GM08714 (cell line): Measurements from ENCODE around the gene HCN1.
"Not testable (repeated sequence)": the region's sequence is repeated elsewhere in the genome, so short reads cannot be mapped to it uniquely, and the experiment has no call there.

Source experiments
- H3K4me3 ChIP-seq: fragments of 200-500 bp; sonication (Bioruptor generic); 2 replicates; pipeline ENCODE4 v1.5.1; 2014; ENCODE audit warnings: mild to moderate bottlenecking, low read length, inconsistent platforms
- ZNF274 ChIP-seq: IDR thresholded peaks from 2 replicates; pipeline ENCODE4 v1.6.1; 2012; ENCODE audit warnings: mild to moderate bottlenecking, low read depth, low read length

The HCN1 gene

DNA sequence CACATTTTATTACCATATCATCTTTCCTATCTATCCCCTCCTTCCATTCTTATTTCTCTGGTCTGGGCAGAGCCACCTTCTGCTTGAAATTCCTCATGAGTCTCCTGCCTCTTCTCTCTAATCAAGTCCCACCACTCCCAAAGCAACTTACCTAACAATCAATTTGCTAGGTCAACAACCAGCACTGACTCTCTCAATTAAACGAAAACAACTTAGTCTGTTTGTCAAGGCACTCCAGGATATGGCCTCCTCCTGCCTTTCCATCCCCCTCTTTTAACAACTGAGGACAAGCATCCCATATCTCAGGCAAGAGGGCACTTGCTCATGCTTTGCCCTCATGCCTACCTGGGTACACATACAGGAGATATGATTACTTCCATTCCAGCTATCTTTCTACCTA is 47.4 kb downstream of the HCN1 start:
- no peak overlapping the region for H3K4me3 ChIP-seq
- no peak for TF ChIP-seq ZNF274

DNA sequence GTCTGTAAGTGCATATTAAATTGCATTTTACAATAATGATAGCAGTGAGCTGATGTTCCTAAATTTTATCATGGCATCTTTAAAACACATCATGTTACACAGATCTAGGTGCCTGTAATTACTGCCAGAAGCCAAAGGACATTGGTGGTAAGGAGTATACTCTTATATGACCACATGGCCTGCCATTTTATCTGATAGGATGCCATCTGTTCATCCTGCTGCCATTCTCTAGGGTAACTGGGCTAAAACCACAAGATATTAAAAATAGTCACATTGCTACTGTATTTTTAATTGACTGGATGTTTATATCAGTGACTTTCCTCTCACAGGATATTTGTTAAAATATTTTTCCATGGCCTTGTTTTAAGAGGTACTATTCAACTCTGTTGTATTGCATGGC is 53.1 kb downstream of the HCN1 start:
- no peak overlapping the region for H3K4me3 ChIP-seq
- TF ChIP-seq ZNF274, result no peak

GRCh38 chr5:45642370-45642769 is 53.8 kb downstream of the HCN1 start:
- H3K4me3 ChIP-seq, result no peak overlapping the region
- TF ChIP-seq ZNF274, result no peak

- no peak overlapping the region for H3K4me3 ChIP-seq
- TF ChIP-seq ZNF274, result no peak
Observed at GRCh38 chr5:45639040-45639439, 57.1 kb downstream of the HCN1 start.

- no peak overlapping the region for H3K4me3 ChIP-seq
- TF ChIP-seq ZNF274, result no peak
Observed at GRCh38 chr5:45627076-45627656, 69.0 kb downstream of the HCN1 start.

- no peak overlapping the region for H3K4me3 ChIP-seq
- TF ChIP-seq ZNF274, result no peak
Observed at GRCh38 chr5:45623832-45624231, 72.3 kb downstream of the HCN1 start.

DNA sequence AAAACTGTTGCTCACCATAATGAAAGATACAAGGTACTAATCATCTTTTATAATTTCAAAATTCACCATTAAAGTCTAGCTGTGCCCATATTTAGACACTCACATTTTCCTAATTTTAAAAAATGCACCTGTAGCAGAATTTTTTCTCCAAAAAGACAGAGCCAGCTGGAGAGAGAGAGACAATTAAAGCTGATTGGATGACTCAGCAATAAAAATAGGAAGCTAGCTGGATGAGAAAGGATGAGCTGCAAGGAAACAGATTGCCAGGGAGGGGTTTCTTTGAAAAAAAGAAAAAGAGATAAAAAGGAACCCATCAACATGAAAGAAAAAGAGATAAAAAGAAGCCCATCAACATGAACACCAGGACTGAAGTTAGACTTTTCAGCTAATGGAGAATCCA is 73.8 kb downstream of the HCN1 start:
- no peak for TF ChIP-seq ZNF274
- H3K4me3 ChIP-seq, result no peak overlapping the region

GRCh38 chr5:45617859-45618416 is 78.2 kb downstream of the HCN1 start:
- no peak for TF ChIP-seq ZNF274
- no peak overlapping the region for H3K4me3 ChIP-seq

- H3K4me3 ChIP-seq, result no peak overlapping the region
- no peak for TF ChIP-seq ZNF274
Observed at GRCh38 chr5:45609661-45610060, 86.5 kb downstream of the HCN1 start.

DNA sequence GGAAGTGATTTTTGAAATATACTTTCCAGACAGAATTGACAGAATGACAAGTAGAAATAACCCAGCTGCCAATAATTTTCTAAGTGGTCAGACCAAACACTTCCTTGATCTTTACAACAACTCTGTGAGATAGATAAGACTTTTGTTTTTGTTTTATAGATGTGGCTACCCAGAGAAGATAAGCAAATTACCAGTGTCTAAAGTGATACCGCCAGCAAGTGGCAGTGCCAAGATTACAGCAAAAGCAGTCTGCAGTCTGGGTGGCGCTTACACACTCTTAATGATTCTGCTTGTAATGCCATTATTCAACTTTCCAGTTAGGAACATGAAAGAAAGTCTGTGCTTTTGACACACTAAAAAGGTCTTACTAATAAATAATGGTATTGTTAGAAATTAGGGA is 92.1 kb downstream of the HCN1 start:
- no peak for TF ChIP-seq ZNF274
- no peak overlapping the region for H3K4me3 ChIP-seq

GRCh38 chr5:45601424-45601823 is 94.8 kb downstream of the HCN1 start:
- no peak overlapping the region for H3K4me3 ChIP-seq

DNA sequence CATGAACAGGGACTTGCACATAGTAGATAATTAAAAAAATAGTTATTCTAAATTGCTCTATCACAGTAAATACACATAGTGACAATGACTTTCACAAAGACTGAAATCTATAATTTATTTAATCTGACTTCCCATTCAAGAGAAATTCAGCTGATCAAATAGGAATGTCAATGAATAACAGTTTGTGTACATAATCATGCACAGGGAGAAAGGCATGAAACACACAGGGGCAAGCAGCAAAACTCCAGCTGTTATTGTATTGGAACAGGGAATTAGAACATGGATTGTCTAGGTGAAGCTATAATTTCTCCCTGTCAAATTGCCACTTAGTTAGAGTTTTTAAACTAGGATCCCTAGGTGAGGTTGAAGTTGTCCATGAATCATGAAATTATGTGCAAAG is 99.9 kb downstream of the HCN1 start:
- no peak overlapping the region for H3K4me3 ChIP-seq
- no peak for TF ChIP-seq ZNF274

More at GRCh38 chr5:45601424-45601823, 94.8 kb downstream of the HCN1 start:
- TF ChIP-seq ZNF274, result no peak

GRCh38 chr5:45586001-45586400 is 110.2 kb downstream of the HCN1 start:
- not testable (repeated sequence) for H3K4me3 ChIP-seq

- no peak overlapping the region for H3K4me3 ChIP-seq
- TF ChIP-seq ZNF274, result no peak
Observed at GRCh38 chr5:45578270-45578669, 117.9 kb downstream of the HCN1 start.

GRCh38 chr5:45568813-45569212 is 127.4 kb downstream of the HCN1 start:
- no peak overlapping the region for H3K4me3 ChIP-seq
- no peak for TF ChIP-seq ZNF274

DNA sequence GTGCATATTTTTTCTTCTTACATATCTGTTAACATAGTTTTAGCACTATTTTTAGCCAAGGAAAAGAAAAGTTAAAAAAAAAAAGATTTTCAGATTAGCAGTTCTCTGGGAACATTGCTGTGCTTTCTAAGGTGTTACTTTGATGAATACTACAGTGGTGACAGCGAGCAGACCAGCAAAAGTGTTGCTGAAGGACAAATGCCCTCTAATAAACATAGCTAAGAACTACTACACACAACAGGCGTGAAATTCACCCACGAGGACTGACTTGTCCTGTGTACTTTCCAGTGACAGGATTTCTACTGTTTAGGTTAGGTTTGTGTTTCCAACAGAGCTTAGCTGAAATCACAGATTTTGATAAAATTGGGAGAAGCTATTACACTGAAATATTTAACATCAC is 153.8 kb downstream of the HCN1 start:
- H3K4me3 ChIP-seq, result no peak overlapping the region
- TF ChIP-seq ZNF274, result no peak
